ENCODE measurements around the gene GPR62. TPM values are rescaled to one million over a fixed set of nuclear protein-coding genes. Genes with fewer than 3 reads are reported as not detected.
A peak's percentile ranks its signal among the peaks of the same experiment; 100 is the strongest.
"Not testable (repeated sequence)": the region's sequence is repeated elsewhere in the genome, so short reads cannot be mapped to it uniquely, and the experiment has no call there.

GPR62 gene
- total RNA-seq, 1 donor from 2014 or later, result not detected

DNA sequence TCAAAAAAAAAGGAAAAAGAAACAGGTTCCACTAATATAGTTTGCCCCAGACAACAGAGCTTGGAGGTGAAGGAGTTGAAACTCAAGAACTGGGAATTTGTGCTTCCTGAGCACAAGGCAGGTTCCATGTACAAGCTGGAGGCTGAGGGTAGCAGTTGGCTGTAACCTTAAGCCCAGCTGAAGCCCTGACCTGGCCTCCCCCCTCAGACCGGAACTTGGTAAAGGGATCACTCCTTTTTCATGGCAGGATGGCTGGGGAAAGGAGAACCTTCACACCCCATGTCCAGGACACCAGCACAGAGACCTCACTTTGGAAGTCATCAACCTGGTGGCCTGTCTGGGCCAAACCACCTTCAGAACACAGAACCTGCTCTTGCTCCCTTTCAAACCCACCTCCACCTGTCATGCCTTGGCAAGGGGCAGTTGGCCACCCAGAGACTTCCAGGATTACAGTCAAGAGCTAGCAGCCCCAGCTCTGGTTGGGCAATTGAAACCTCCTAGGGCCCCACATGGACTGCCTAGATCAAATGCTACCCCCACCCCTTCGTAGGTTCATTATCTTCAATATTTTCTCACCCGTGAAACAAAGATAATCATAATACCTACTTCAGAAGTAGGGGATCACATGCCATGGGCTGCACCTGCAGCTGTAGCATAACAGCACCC lies 37.0 kb downstream of the GPR62 start:
- H3K27ac Mint-ChIP-seq (ENCODE audit: unreplicated experiment), result no peak overlapping the region
- TF ChIP-seq, protein P1, sequence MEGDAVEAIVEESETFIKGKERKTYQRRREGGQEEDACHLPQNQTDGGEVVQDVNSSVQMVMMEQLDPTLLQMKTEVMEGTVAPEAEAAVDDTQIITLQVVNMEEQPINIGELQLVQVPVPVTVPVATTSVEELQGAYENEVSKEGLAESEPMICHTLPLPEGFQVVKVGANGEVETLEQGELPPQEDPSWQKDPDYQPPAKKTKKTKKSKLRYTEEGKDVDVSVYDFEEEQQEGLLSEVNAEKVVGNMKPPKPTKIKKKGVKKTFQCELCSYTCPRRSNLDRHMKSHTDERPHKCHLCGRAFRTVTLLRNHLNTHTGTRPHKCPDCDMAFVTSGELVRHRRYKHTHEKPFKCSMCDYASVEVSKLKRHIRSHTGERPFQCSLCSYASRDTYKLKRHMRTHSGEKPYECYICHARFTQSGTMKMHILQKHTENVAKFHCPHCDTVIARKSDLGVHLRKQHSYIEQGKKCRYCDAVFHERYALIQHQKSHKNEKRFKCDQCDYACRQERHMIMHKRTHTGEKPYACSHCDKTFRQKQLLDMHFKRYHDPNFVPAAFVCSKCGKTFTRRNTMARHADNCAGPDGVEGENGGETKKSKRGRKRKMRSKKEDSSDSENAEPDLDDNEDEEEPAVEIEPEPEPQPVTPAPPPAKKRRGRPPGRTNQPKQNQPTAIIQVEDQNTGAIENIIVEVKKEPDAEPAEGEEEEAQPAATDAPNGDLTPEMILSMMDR (IDR thresholded peaks at IDR 0.05), result no peak
- peaks cover 21% of the 10 kb centered on the region for H3K4me1 Mint-ChIP-seq (ENCODE audit: unreplicated experiment)
- H3K27me3 Mint-ChIP-seq (ENCODE audit: unreplicated experiment), result peaks cover 3% of the 10 kb centered on the region
- no peak for DNase-seq (ENCODE audit: extremely low spot score, unreplicated experiment)
- no peak overlapping the region for H3K4me3 Mint-ChIP-seq (ENCODE audit: unreplicated experiment)
- H3K36me3 Mint-ChIP-seq (ENCODE audit: unreplicated experiment), result peaks cover 19% of the 10 kb centered on the region
- no peaks in the 10 kb centered on the region for H3K9me3 Mint-ChIP-seq (ENCODE audit: unreplicated experiment)

DNA sequence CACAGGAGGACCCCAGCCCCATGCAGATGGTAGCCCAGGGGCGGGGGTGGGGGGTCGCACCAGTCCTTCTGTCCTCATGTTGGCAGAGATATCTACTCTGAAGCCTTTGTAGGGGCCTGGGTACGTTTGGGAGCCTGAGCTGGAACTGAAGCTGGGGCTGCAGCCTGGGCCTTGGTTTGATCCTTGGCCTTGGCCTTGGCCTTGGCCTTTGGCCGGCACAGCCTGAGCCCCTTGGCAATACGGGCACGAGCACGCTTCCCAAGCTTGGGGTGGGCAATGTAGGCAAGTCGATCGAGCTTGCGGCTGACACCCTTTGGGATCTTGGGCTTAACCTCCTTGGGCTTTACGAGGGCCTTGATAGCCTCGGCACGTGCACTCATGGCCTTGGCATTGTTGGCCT lies 38.5 kb downstream of the GPR62 start:
- H3K9me3 Mint-ChIP-seq (ENCODE audit: unreplicated experiment); H3K27me3 Mint-ChIP-seq (ENCODE audit: unreplicated experiment); H3K27ac Mint-ChIP-seq (ENCODE audit: unreplicated experiment); H3K4me3 Mint-ChIP-seq (ENCODE audit: unreplicated experiment); DNase-seq (ENCODE audit: extremely low spot score, unreplicated experiment): not testable (repeated sequence)
- peaks cover 21% of the 10 kb centered on the region for H3K4me1 Mint-ChIP-seq (ENCODE audit: unreplicated experiment)
- H3K36me3 Mint-ChIP-seq (ENCODE audit: unreplicated experiment), result peaks cover 19% of the 10 kb centered on the region

DNA sequence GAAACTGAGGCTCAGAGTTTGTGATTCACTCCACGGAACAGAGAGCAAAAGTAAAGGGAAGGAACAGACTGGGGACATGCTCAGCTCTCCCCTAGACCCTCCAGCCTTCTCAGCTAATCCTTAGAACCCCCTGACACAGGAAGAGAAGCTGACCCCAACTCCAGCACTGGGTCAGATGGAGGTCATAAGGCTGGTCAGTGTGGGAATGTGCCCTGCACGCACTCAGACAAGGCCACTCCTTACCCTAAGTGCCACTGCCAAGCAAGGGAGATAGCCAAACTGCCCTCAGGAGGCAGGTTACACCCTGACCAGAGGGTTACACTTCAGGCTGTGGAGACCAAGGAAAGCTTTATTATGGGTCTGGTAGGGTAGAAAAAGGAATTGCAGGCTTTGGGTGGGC lies 39.3 kb downstream of the GPR62 start:
- H3K4me1 Mint-ChIP-seq (ENCODE audit: unreplicated experiment), result peaks cover 21% of the 10 kb centered on the region
- H3K9me3 Mint-ChIP-seq (ENCODE audit: unreplicated experiment), result no peaks in the 10 kb centered on the region
- peaks cover 8% of the 10 kb centered on the region for H3K27me3 Mint-ChIP-seq (ENCODE audit: unreplicated experiment)
- TF ChIP-seq, protein P1 (IDR thresholded peaks at IDR 0.05), result no peak
- H3K4me3 Mint-ChIP-seq (ENCODE audit: unreplicated experiment), result peak overlapping the region; percentile 100
- H3K27ac Mint-ChIP-seq (ENCODE audit: unreplicated experiment), result peak overlapping the region; percentile 100
- no peak for DNase-seq (ENCODE audit: extremely low spot score, unreplicated experiment)
- H3K36me3 Mint-ChIP-seq (ENCODE audit: unreplicated experiment), result peaks cover 19% of the 10 kb centered on the region

DNA sequence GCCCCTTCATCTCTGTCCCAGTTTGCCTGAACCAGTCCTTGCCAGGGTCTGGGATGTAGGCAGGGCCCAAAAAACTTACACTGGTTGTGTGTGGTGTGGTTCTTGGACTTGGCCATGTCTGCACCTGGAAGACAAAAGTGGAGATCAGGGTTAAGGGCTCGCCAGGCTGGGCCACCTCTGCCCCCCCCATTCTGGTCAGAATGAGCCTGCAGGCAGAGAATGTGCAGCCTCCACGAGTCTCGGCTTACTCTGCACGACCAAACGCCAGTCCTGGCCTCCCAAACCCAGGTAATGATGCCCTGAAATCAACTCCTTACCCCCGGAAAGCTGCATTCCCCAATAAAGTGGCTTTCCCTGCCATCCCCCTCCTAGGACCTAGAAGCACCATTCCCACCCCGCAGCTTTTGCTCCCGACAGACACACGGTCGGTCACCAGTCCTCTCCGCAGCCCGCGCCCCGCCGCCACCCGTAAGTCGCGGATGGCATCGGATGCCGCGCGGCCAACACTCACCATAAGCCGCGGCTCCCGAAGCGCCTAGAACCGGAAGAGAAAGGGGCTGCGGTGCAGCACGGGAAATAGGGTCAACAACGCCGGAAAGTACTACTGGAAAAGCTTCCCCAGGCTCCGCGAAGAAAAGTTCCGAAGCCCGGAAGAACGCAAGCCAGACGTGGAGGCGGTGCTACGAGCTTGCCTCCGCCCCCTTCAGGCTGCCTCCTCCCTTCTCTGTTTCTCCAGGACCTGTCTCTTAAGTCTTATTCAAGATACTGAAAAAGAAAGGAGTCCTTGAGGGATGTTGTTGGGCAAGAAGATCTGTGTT lies 40.4 kb downstream of the GPR62 start, which contains the start of gene RPL29:
TSS of gene RPL29 (minus strand) at position 550 of the 818 bp plus-strand sequence. CDS start at position 116, 434 bp downstream.
- peak; percentile 95 for DNase-seq (ENCODE audit: extremely low spot score, unreplicated experiment)
- H3K4me1 Mint-ChIP-seq (ENCODE audit: unreplicated experiment), result peaks cover 21% of the 10 kb centered on the region
- H3K27ac Mint-ChIP-seq (ENCODE audit: unreplicated experiment), result peak within 1 kb of the TSS; percentile 100
- H3K36me3 Mint-ChIP-seq (ENCODE audit: unreplicated experiment), result peaks cover 19% of the 10 kb centered on the region
- no peaks in the 10 kb centered on the region for H3K9me3 Mint-ChIP-seq (ENCODE audit: unreplicated experiment)
- TF ChIP-seq, protein P1 (IDR thresholded peaks at IDR 0.05), result peak; percentile 38
- peaks cover 8% of the 10 kb centered on the region for H3K27me3 Mint-ChIP-seq (ENCODE audit: unreplicated experiment)
- H3K4me3 Mint-ChIP-seq (ENCODE audit: unreplicated experiment), result peak within 1 kb of the TSS; percentile 100

DNA sequence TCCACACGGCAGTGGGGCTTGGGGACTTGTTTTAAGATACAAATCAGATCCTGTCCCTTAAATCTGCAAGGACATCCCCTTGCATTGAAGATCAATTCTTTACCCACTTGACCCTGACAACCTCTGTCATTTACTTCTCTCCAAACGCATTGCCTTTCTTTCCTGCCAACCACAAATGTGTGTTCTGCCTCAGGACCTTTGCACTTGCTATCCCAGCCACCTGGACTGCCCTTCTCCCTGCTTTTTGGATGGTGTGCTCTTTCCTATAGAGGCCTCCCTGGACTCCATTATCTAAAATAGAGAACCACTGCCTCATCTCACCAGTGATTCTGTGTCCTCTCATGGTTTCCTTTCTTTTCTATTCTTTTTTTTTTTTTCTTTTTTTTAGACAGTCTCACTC lies 42.0 kb downstream of the GPR62 start:
- H3K27ac Mint-ChIP-seq (ENCODE audit: unreplicated experiment), result no peak overlapping the region
- peaks cover 8% of the 10 kb centered on the region for H3K27me3 Mint-ChIP-seq (ENCODE audit: unreplicated experiment)
- DNase-seq (ENCODE audit: extremely low spot score, unreplicated experiment), result no peak
- H3K36me3 Mint-ChIP-seq (ENCODE audit: unreplicated experiment), result peaks cover 19% of the 10 kb centered on the region
- TF ChIP-seq, protein P1 (IDR thresholded peaks at IDR 0.05), result no peak
- no peak overlapping the region for H3K4me3 Mint-ChIP-seq (ENCODE audit: unreplicated experiment)
- H3K9me3 Mint-ChIP-seq (ENCODE audit: unreplicated experiment), result no peaks in the 10 kb centered on the region
- peaks cover 21% of the 10 kb centered on the region for H3K4me1 Mint-ChIP-seq (ENCODE audit: unreplicated experiment)
